ENCODE results near the gene CXCR4.
"Not testable (repeated sequence)": the region's sequence is repeated elsewhere in the genome, so short reads cannot be mapped to it uniquely, and the experiment has no call there.

Gene CXCR4

GRCh38 chr2:136077107-136077506, 40.8 kb downstream of the CXCR4 start:
- DNase-seq (ENCODE audit: low read depth in 3 of 3) = no peak

- DNase-seq (ENCODE audit: low read depth in 3 of 3) = no peak
Measured at GRCh38 chr2:136075476-136075875, 42.5 kb downstream of the CXCR4 start.

GRCh38 chr2:136072621-136073020, 45.3 kb downstream of the CXCR4 start:
- no peak for DNase-seq (ENCODE audit: low read depth in 3 of 3)

- DNase-seq (ENCODE audit: low read depth in 3 of 3) = not testable (repeated sequence)
Measured at GRCh38 chr2:136071887-136072286, 46.1 kb downstream of the CXCR4 start.

GRCh38 chr2:136070913-136071312, 47.0 kb downstream of the CXCR4 start:
- no peak for DNase-seq (ENCODE audit: low read depth in 3 of 3)

GRCh38 chr2:136069773-136070172, 48.2 kb downstream of the CXCR4 start:
- DNase-seq (ENCODE audit: low read depth in 3 of 3) = no peak

- DNase-seq (ENCODE audit: low read depth in 3 of 3) = no peak
Measured at GRCh38 chr2:136068581-136069227, 49.2 kb downstream of the CXCR4 start.

- no peak for DNase-seq (ENCODE audit: low read depth in 3 of 3)
Measured at GRCh38 chr2:136067897-136068580, 49.9 kb downstream of the CXCR4 start.

GRCh38 chr2:136067459-136067858, 50.5 kb downstream of the CXCR4 start:
- no peak for DNase-seq (ENCODE audit: low read depth in 3 of 3)

GRCh38 chr2:136065907-136066306, 52.0 kb downstream of the CXCR4 start:
- no peak for DNase-seq (ENCODE audit: low read depth in 3 of 3)

GRCh38 chr2:136065384-136065783, 52.6 kb downstream of the CXCR4 start:
- DNase-seq (ENCODE audit: low read depth in 3 of 3) = no peak
